ENCODE results near the gene RHOA.

GRCh38 chr3:49339581-49339940 is 72.2 kb downstream of the RHOA start:
- TF ChIP-seq POLR2A (IDR thresholded peaks at IDR 0.05): no peak
- TF ChIP-seq, protein P1, sequence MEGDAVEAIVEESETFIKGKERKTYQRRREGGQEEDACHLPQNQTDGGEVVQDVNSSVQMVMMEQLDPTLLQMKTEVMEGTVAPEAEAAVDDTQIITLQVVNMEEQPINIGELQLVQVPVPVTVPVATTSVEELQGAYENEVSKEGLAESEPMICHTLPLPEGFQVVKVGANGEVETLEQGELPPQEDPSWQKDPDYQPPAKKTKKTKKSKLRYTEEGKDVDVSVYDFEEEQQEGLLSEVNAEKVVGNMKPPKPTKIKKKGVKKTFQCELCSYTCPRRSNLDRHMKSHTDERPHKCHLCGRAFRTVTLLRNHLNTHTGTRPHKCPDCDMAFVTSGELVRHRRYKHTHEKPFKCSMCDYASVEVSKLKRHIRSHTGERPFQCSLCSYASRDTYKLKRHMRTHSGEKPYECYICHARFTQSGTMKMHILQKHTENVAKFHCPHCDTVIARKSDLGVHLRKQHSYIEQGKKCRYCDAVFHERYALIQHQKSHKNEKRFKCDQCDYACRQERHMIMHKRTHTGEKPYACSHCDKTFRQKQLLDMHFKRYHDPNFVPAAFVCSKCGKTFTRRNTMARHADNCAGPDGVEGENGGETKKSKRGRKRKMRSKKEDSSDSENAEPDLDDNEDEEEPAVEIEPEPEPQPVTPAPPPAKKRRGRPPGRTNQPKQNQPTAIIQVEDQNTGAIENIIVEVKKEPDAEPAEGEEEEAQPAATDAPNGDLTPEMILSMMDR (IDR thresholded peaks at IDR 0.05): no peak
- no peak for TF ChIP-seq EP300 (IDR thresholded peaks at IDR 0.05)

Measured in upper lobe of left lung (tissue), 4 donors.